Heart right ventricle (tissue), 16 donors: ENCODE measurements around the gene SGCG. TPM values are rescaled to one million over a fixed set of nuclear protein-coding genes. Genes with fewer than 3 reads are reported as not detected.

Experiments used
- ATAC-seq, 8 donors: fragments of 200-7000 bp; cut with Tn5 transposase; one replicate each; pipeline ENCODE4 v1.9.1; 2020; ENCODE audit warnings: mild to moderate bottlenecking in 8 of 8, moderate library complexity in 8 of 8, moderate number of reproducible peaks in 1 of 8
- DNase-seq, 2 donors: peaks; one replicate each; pipeline ENCODE4 v3.0.0-alpha.2; 2020
- H3K27ac ChIP-seq, 10 donors: fragments of 200-600 bp; sonication (generic) in 2 of 10; one replicate each; pipeline versions ENCODE4 v1.5.0 to v1.8.0; 2020 to 2022; ENCODE audit warnings: mild to moderate bottlenecking in 3 of 10
- H3K27me3 ChIP-seq, 7 donors: fragments of 200-600 bp; one replicate each; pipeline ENCODE4 v1.8.0; 2021 to 2022; ENCODE audit warnings: mild to moderate bottlenecking in 2 of 7
- H3K36me3 ChIP-seq, 9 donors: fragments of 200-600 bp; sonication (generic) in 1 of 9; one replicate each; pipeline versions ENCODE4 v1.5.0 to v1.8.0; 2020 to 2022; ENCODE audit warnings: mild to moderate bottlenecking in 2 of 9
- H3K4me1 ChIP-seq, 9 donors: fragments of 200-600 bp; sonication (generic) in 1 of 9; one replicate each; pipeline versions ENCODE4 v1.5.0 to v1.8.0; 2020 to 2022; ENCODE audit warnings: mild to moderate bottlenecking in 4 of 9
- H3K4me3 ChIP-seq, 10 donors: fragments of 200-600 bp; sonication (generic) in 2 of 10; one replicate each; pipeline versions ENCODE4 v1.5.0 to v1.8.0; 2020 to 2022; ENCODE audit warnings: mild to moderate bottlenecking in 7 of 10, moderate library complexity in 2 of 10
- H3K9me3 ChIP-seq, 11 donors: fragments of 200-600 bp in 10 of 11; sonication (generic) in 2 of 11; one replicate each; pipeline versions ENCODE4 v1.5.0 to v1.8.0; 2013 to 2022; ENCODE audit warnings: mild to moderate bottlenecking in 2 of 11, control low read depth in 1 of 11, moderate library complexity in 1 of 11
- CTCF ChIP-seq, 9 donors: fragments of 200-600 bp; sonication (generic) in 2 of 9; IDR thresholded peaks; one replicate each; pipeline versions ENCODE4 v1.5.0 to v1.8.0; 2021 to 2022; ENCODE audit warnings: antibody characterized with exemption in 9 of 9, mild to moderate bottlenecking in 5 of 9, moderate library complexity in 1 of 9
- WGBS, 2 donors: extraction: QIAGEN DNeasy Blood & Tissue Kit; methylation state at CpG; one replicate each; pipeline ENCODE4 v1.1.7; 2013; ENCODE audit warnings: inconsistent platforms in 1 of 2; 5-methylcytosine and 5-hydroxymethylcytosine counted together
- intact Hi-C, 10 donors: fragments of 100-400 bp; cut with DNase I; formaldehyde crosslinking; loops; one replicate each; pipeline versions ENCODE4 v1.11.1 to v1.14.2; 2022
- polyA plus RNA-seq, 2 donors: library from polyadenylated mRNA; stranded (reverse); fragments of 200-250 nt; gene quantifications; one replicate each; pipeline ENCODE4 v1.2.3, GENCODE V29; 2013
- total RNA-seq, 10 donors: library from RNA; stranded (reverse); fragmentation: NEBNext Ultra II Directional in 3 of 10; extraction: Animal tissue kit (Norgen Biotek cat#: 25700) in 3 of 10; gene quantifications; one replicate each; pipeline versions ENCODE4 v1.2.1 to v1.2.4, GENCODE V29; 2021 to 2023
- donor health status: Arrhythmogenic right ventricular cardiomyopathy.
- donor health status: ischemic (EF 13 %, LVEDD 7.1; RV severe dilation, severe dysfunction).
- donor health status: healthy with polysubstance abuse.
- donor health status: DM: no; HTN: yes; CAD: no.
- donor health status: DM: no; HTN: no; CAD: no.
- donor health status: ischemic (EF 25% LVEDD 6.9; RV normal size, moderate dysfunction).
- donor health status: ischemic (EF 25% LVEDD 5.7; RV mildly dilated, moderate dysfunction).
- donor health status: healthy.
- donor health status: DM: yes; HTN: yes; CAD: no.
- donor health status: Ischemic cardiomyopathy.
- donor health status: ischemic (EF 35%, LVEDD 5.7; RV mildly dilated, moderate dysfunction).
- donor health status: nonischemic (EF 11% LVEDD 7.7; RV severe dilation, severe dysfunction).
- donor health status: DM: yes; HTN: yes; CAD: no.
- donor health status: PGD.
- donor health status: ischemic (EF 29% LVEDD 5.4; RV normal size, mild dysfunction).
- donor health status: nonischemic (EF 23%, LVEDD 6.1; RV moderate dilation, normal function).

Gene SGCG
- total and polyA plus RNA-seq, 12 donors = 26.9 to 191 (median 149) TPM

- DNase-seq (no peak), ATAC-seq (peak in 1 of 8 donors; percentile 39)
- intact Hi-C loops = loop anchor here in 1 of 10 donors (1.0 kb wide), 1 partner anchor 15 kb away; no protein-coding TSS in a partner anchor
- Histone ChIP-seq H3K27ac (no peak overlapping the region), H3K4me3 (no peak overlapping the region), H3K27me3 (no peaks in the 10 kb centered on the region), H3K9me3 (no peaks in the 10 kb centered on the region), H3K36me3 (peaks cover 0 to 8% (median 0%) of the 10 kb centered on the region in 9 donors), H3K4me1 (peaks cover 0 to 32% (median 13%) of the 10 kb centered on the region in 9 donors)
- TF ChIP-seq CTCF (IDR thresholded peaks at IDR 0.05) = no peak
- WGBS, 2 donors = 65 to 73% methylated on average over 17 of the region's 17 CpGs
Observed at GRCh38 chr13:23323946-23324709, 143.3 kb downstream of the SGCG start.

GRCh38 chr13:23325191-23325590 is 144.4 kb downstream of the SGCG start:
- no peak for ATAC-seq
- no peak for TF ChIP-seq CTCF (IDR thresholded peaks at IDR 0.05)
- 81 to 96% methylated on average over 2 of the region's 2 CpGs for WGBS, 2 donors
- Histone ChIP-seq H3K4me3 (no peak overlapping the region), H3K4me1 (peaks cover 0 to 21% (median 13%) of the 10 kb centered on the region in 9 donors), H3K27me3 (no peaks in the 10 kb centered on the region), H3K27ac (no peak overlapping the region), H3K9me3 (no peaks in the 10 kb centered on the region), H3K36me3 (peaks cover 0 to 8% (median 0%) of the 10 kb centered on the region in 9 donors)
- intact Hi-C loops = loop anchor here in 1 of 10 donors (5.0 kb wide), 1 partner anchor 1173 kb away; no protein-coding TSS in a partner anchor
- DNase-seq = no peak

DNA sequence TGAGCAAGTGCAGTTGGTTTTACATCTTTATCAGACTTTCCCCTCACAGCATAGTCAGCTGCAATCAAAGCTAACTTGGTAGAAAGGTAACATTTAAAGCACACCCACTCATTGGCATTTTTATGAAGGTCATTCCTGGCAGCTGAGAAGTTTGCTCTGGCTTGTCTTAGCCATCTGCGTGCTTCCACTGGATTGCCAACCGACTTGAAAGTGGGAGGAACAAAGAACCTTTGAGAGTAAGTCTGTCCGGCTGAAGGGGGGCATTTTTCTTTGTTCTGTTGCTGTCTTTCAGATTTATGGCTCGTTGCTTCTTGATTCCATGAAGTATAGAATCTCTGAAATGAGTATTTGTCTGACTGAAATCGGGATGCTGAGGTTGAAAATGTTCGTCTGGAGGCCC is 149.6 kb downstream of the SGCG start:
- WGBS, 2 donors = 92 to 97% methylated on average over 6 of the region's 6 CpGs
- Histone ChIP-seq H3K9me3 (peaks cover 0 to 50% (median 8%) of the 10 kb centered on the region in 11 donors), H3K27me3 (no peaks in the 10 kb centered on the region), H3K36me3 (peaks cover 0 to 26% (median 0%) of the 10 kb centered on the region in 9 donors), H3K4me3 (no peak overlapping the region), H3K4me1 (no peaks in the 10 kb centered on the region), H3K27ac (no peak overlapping the region)
- intact Hi-C loops = no loop called here
- DNase-seq = no peak
- ATAC-seq = no peak
- TF ChIP-seq CTCF (IDR thresholded peaks at IDR 0.05) = no peak

GRCh38 chr13:23339225-23339624 is 158.4 kb downstream of the SGCG start:
- ATAC-seq (no peak), DNase-seq (no peak)
- peaks cover 0 to 4% (median 0%) of the 10 kb centered on the region in 9 donors for H3K4me1 ChIP-seq
- peaks cover 0 to 32% (median 0%) of the 10 kb centered on the region in 11 donors for H3K9me3 ChIP-seq
- H3K36me3 ChIP-seq = peaks cover 0 to 49% (median 21%) of the 10 kb centered on the region in 9 donors
- WGBS, 2 donors = 95 to 98% methylated on average over 1 of the region's 1 CpG
- H3K27ac ChIP-seq = no peak overlapping the region
- intact Hi-C loops = loop anchor here in 1 of 10 donors (1.0 kb wide), 1 partner anchor 16 kb away; no protein-coding TSS in a partner anchor
- no peaks in the 10 kb centered on the region for H3K27me3 ChIP-seq
- H3K4me3 ChIP-seq = no peak overlapping the region
- TF ChIP-seq CTCF (IDR thresholded peaks at IDR 0.05) = no peak
